HepG2 (cell line): ENCODE results near the gene HDGF. TPM values are rescaled to one million over a fixed set of nuclear protein-coding genes. Genes with fewer than 3 reads are reported as not detected.

ENCODE experiments used
- ATF7 ChIP-seq, 2 experiments: fragments of 450-650 bp in 1 of 2; sonication (generic) in 1 of 2; formaldehyde crosslinking in 1 of 2; IDR thresholded peaks; 2 replicates each; pipeline versions ENCODE4 v1.4.0 to v1.6.1; 2016 to 2020; ENCODE audit warnings: antibody characterized with exemption in 1 of 2, mild to moderate bottlenecking in 1 of 2, missing genetic modification reagents in 1 of 2
- BHLHE40 ChIP-seq: IDR thresholded peaks from 2 replicates; pipeline ENCODE4 v1.6.1; 2011; ENCODE audit warnings: low read length, improper control_type of control experiment
- BRD4 ChIP-seq: sonication (generic); formaldehyde crosslinking; IDR thresholded peaks from 2 replicates; pipeline ENCODE4 v1.4.0; 2020; ENCODE audit warnings: missing genetic modification reagents
- CENPX ChIP-seq: sonication (generic); formaldehyde crosslinking; IDR thresholded peaks from 2 replicates; pipeline ENCODE4 v1.9.0; 2021; ENCODE audit warnings: mild to moderate bottlenecking, missing genetic modification reagents, moderate library complexity
- FIP1L1 ChIP-seq: fragments of 200-400 bp; formaldehyde crosslinking; IDR thresholded peaks from 2 replicates; pipeline ENCODE4 v1.6.1; 2018; ENCODE audit warnings: low read depth, mild to moderate bottlenecking, low read length, moderate library complexity, borderline replicate concordance; ENCODE audit not compliant: insufficient read depth
- GFI1 ChIP-seq: sonication (generic); formaldehyde crosslinking; IDR thresholded peaks from 2 replicates; pipeline ENCODE4 v1.5.0; 2020; ENCODE audit warnings: missing genetic modification reagents, mild to moderate bottlenecking, borderline replicate concordance
- HOXA3 ChIP-seq: sonication (generic); formaldehyde crosslinking; IDR thresholded peaks from 2 replicates; pipeline ENCODE4 v1.5.0; 2020; ENCODE audit warnings: missing genetic modification reagents
- KLF15 ChIP-seq: sonication (generic); formaldehyde crosslinking; IDR thresholded peaks from 2 replicates; pipeline ENCODE4 v1.8.1; 2023; ENCODE audit warnings: borderline replicate concordance, mild to moderate bottlenecking, inconsistent platforms, missing genetic modification reagents, mixed read lengths
- NFE2 ChIP-seq: sonication (generic); formaldehyde crosslinking; IDR thresholded peaks from 2 replicates; pipeline ENCODE4 v1.4.0; 2020; ENCODE audit warnings: missing genetic modification reagents
- PATZ1 ChIP-seq: sonication (generic); formaldehyde crosslinking; IDR thresholded peaks from 2 replicates; pipeline ENCODE4 v1.4.0; 2020; ENCODE audit warnings: missing genetic modification reagents
- RARG ChIP-seq: sonication (generic); formaldehyde crosslinking; IDR thresholded peaks from 2 replicates; pipeline ENCODE4 v1.4.0; 2020; ENCODE audit warnings: low read depth, mild to moderate bottlenecking, missing genetic modification reagents
- SNAPC5 ChIP-seq: sonication (generic); formaldehyde crosslinking; IDR thresholded peaks from 2 replicates; pipeline ENCODE4 v1.8.1; 2023; ENCODE audit warnings: mild to moderate bottlenecking, missing genetic modification reagents, borderline replicate concordance
- SP4 ChIP-seq: sonication (generic); formaldehyde crosslinking; IDR thresholded peaks from 2 replicates; pipeline ENCODE4 v1.8.1; 2023; ENCODE audit warnings: mild to moderate bottlenecking, missing genetic modification reagents
- SRY ChIP-seq: sonication (generic); formaldehyde crosslinking; IDR thresholded peaks from 2 replicates; pipeline ENCODE4 v1.8.0; 2022; ENCODE audit warnings: mild to moderate bottlenecking, missing genetic modification reagents
- TEAD2 ChIP-seq: sonication (generic); formaldehyde crosslinking; IDR thresholded peaks from 2 replicates; pipeline ENCODE4 v1.9.0; 2021; ENCODE audit warnings: missing genetic modification reagents
- TFAP4 ChIP-seq: sonication (generic); IDR thresholded peaks from 2 replicates; pipeline ENCODE4 v1.6.1; 2016; ENCODE audit warnings: low read depth, borderline replicate concordance
- ZBTB21 ChIP-seq: sonication (generic); formaldehyde crosslinking; IDR thresholded peaks from 2 replicates; pipeline ENCODE4 v1.4.0; 2020; ENCODE audit warnings: missing genetic modification reagents
- ZBTB25 ChIP-seq: IDR thresholded peaks from 2 replicates; pipeline ENCODE4 v1.6.1; 2018; ENCODE audit warnings: missing genetic modification reagents
- ZBTB38 ChIP-seq: sonication (generic); formaldehyde crosslinking; IDR thresholded peaks from 2 replicates; pipeline ENCODE4 v1.5.1; 2020; ENCODE audit warnings: mild to moderate bottlenecking, missing genetic modification reagents
- ZFP62 ChIP-seq: sonication (generic); formaldehyde crosslinking; IDR thresholded peaks from 2 replicates; pipeline ENCODE4 v1.4.0; 2020; ENCODE audit warnings: missing genetic modification reagents
- ZNF24 ChIP-seq: fragments of 450-650 bp; IDR thresholded peaks from 2 replicates; pipeline ENCODE4 v1.6.1; 2017; ENCODE audit warnings: antibody characterized with exemption, mild to moderate bottlenecking
- ZNF333 ChIP-seq: sonication (generic); formaldehyde crosslinking; IDR thresholded peaks from 2 replicates; pipeline ENCODE4 v1.4.0; 2020; ENCODE audit warnings: mild to moderate bottlenecking, missing genetic modification reagents, borderline replicate concordance
- ZNF720 ChIP-seq: sonication (generic); formaldehyde crosslinking; IDR thresholded peaks from 2 replicates; pipeline ENCODE4 v1.4.0; 2020; ENCODE audit warnings: missing genetic modification reagents
- ZNF775 ChIP-seq: sonication (generic); formaldehyde crosslinking; IDR thresholded peaks from 2 replicates; pipeline ENCODE4 v1.4.0; 2020; ENCODE audit warnings: missing genetic modification reagents, mild to moderate bottlenecking, moderate library complexity, borderline replicate concordance
- ZNF891 ChIP-seq: sonication (generic); formaldehyde crosslinking; IDR thresholded peaks from 2 replicates; pipeline ENCODE4 v1.5.0; 2020; ENCODE audit warnings: mild to moderate bottlenecking, missing genetic modification reagents
- polyA plus RNA-seq, 8 experiments: library from polyadenylated mRNA; depleted of rRNA in 3 of 8; stranded (reverse) in 7 of 8; unstranded in 1 of 8; fragments of >200 nt; fragmentation: Illumina TruSeq in 4 of 8; extraction: Trizol in 4 of 8; gene quantifications; 2 replicates each; pipeline versions ENCODE4 v1.2.1 to v1.2.3, GENCODE V29; 2011 to 2016; ENCODE audit warnings: low read depth in 4 of 8, missing spikeins in 1 of 8, mixed read lengths in 1 of 8; ENCODE audit not compliant: insufficient read depth in 1 of 8
- total RNA-seq, 5 experiments: library from RNA; depleted of rRNA; stranded (reverse); fragments of >200 nt; fragmentation: Illumina TruSeq; extraction: Trizol; gene quantifications; 2 replicates each; pipeline ENCODE4 v1.2.3, GENCODE V29; 2016; ENCODE audit warnings: low read depth in 1 of 5

HDGF gene
- total and polyA plus RNA-seq, 2 of the 13 experiments (the other 11 are each of a cell fraction or from before 2014, with no cell fraction given): 156 to 196 TPM

GRCh38 chr1:156705918-156706656 lies 45.4 kb downstream of the HDGF start (continued):
- TF ChIP-seq ZNF333 (CRISPR knock-in tag) (no peak), SP4 (no peak; the same call in 1 of the 2 replicates), PATZ1 (CRISPR knock-in tag) (peak; percentile 98), TFAP4 (no peak), ATF7 (IDR thresholded peaks at IDR 0.05) (no peak), ATF7 (CRISPR knock-in tag; IDR thresholded peaks at IDR 0.05) (no peak), HOXA3 (no peak), FIP1L1 (no peak), ZNF891 (CRISPR knock-in tag) (0 out of 2 replicates have a peak, but pooled peaks have one; percentile 41), GFI1 (CRISPR knock-in tag) (0 out of 2 replicates have a peak, but pooled peaks have one; percentile 34), SNAPC5 (CRISPR knock-in tag) (no peak), ZNF720 (CRISPR knock-in tag) (no peak), BRD4 (CRISPR knock-in tag) (no peak), ZBTB25 (CRISPR knock-in tag) (no peak), ZFP62 (no peak), ZNF775 (CRISPR knock-in tag) (no peak), ZBTB21 (CRISPR knock-in tag) (no peak), RARG (CRISPR knock-in tag) (no peak), TEAD2 (CRISPR knock-in tag) (no peak), NFE2 (CRISPR knock-in tag) (no peak), ZNF24 (no peak), KLF15 (no peak), SRY (no peak), CENPX (CRISPR knock-in tag) (no peak), ZBTB38 (CRISPR knock-in tag) (no peak), BHLHE40 (no peak)
